Measurements from ENCODE around the gene CCDC91.

DNA sequence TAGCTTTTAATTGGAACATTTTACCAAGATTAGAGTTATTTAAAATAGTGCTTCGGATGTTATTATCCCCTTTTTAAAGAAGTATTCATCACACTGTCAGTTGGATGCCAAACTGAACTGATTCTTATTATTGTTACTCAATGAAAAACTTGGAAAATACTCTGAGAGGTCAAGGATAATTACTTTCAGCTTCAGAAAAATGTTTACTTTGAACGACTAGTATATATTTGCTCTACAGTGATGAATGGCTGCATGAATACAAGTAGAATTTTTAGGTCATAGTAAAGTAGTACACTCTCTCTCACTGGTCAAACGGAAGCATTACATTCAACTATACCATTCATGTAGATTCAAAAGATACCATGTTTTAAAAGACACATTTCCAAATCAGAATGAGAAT is 269.2 kb downstream of the CCDC91 start:
- TF ChIP-seq POLR2A (IDR thresholded peaks at IDR 0.05; ENCODE audit: low read depth, low read length) (no peak), MXI1 (IDR thresholded peaks at IDR 0.05; ENCODE audit: borderline replicate concordance, low read depth, low read length) (no peak), CEBPB (IDR thresholded peaks at IDR 0.05; ENCODE audit: low read depth, low read length) (no peak), RCOR1 (IDR thresholded peaks at IDR 0.05; ENCODE audit: insufficient replicate concordance, low read length) (no peak)
- TF ChIP-seq, protein P1, sequence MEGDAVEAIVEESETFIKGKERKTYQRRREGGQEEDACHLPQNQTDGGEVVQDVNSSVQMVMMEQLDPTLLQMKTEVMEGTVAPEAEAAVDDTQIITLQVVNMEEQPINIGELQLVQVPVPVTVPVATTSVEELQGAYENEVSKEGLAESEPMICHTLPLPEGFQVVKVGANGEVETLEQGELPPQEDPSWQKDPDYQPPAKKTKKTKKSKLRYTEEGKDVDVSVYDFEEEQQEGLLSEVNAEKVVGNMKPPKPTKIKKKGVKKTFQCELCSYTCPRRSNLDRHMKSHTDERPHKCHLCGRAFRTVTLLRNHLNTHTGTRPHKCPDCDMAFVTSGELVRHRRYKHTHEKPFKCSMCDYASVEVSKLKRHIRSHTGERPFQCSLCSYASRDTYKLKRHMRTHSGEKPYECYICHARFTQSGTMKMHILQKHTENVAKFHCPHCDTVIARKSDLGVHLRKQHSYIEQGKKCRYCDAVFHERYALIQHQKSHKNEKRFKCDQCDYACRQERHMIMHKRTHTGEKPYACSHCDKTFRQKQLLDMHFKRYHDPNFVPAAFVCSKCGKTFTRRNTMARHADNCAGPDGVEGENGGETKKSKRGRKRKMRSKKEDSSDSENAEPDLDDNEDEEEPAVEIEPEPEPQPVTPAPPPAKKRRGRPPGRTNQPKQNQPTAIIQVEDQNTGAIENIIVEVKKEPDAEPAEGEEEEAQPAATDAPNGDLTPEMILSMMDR (conservative IDR thresholded peaks at IDR 0.05; ENCODE audit: low read depth, low read length), result no peak

Data from IMR-90 (cell line).